Colonic mucosa (tissue), 4 donors: ENCODE data around the gene NLRP13. TPM values are rescaled to one million over a fixed set of nuclear protein-coding genes. Genes with fewer than 3 reads are reported as not detected.

Experiments used
- DNase-seq: peaks from one replicate; pipeline ENCODE4 v3.0.0-alpha.2; 2020
- H3K27ac ChIP-seq: fragments of 200-600 bp; one replicate; pipeline ENCODE4 v1.8.0; 2021
- H3K27me3 ChIP-seq: fragments of 200-600 bp; one replicate; pipeline ENCODE4 v1.8.0; 2021
- H3K36me3 ChIP-seq: fragments of 200-600 bp; one replicate; pipeline ENCODE4 v1.8.0; 2021
- H3K4me1 ChIP-seq: fragments of 200-600 bp; one replicate; pipeline ENCODE4 v1.8.0; 2021; ENCODE audit warnings: mild to moderate bottlenecking
- H3K4me3 ChIP-seq: fragments of 200-600 bp; one replicate; pipeline ENCODE4 v1.8.0; 2021
- H3K9ac ChIP-seq, 2 donors: one replicate each; pipeline ENCODE4 v1.7.0; 2013; ENCODE audit warnings: control low read depth in 2 of 2, low read depth in 2 of 2, low read length in 2 of 2
- H3K9me3 ChIP-seq: fragments of 200-600 bp; one replicate; pipeline ENCODE4 v1.8.0; 2021
- intact Hi-C: fragments of 100-400 bp; cut with DNase I; formaldehyde crosslinking; loops from one replicate; pipeline ENCODE4 v1.14.1; 2022
- total RNA-seq, 2 donors: library from RNA; stranded (reverse); fragmentation: NEBNext Ultra II Directional in 1 of 2; extraction: Animal tissue kit (Norgen Biotek cat#: 25700) in 1 of 2; gene quantifications; one replicate each; pipeline ENCODE4 v1.2.1, GENCODE V29; 2021
- TF ChIP-seq, protein P1 (sequence below): fragments of 200-600 bp; IDR thresholded peaks from one replicate; pipeline ENCODE4 v1.8.0; 2022; ENCODE audit warnings: antibody characterized with exemption, mild to moderate bottlenecking
- donor health status: healthy.
- donor health status: DM: no; HTN: no; CAD: no.
- donor health status: DM: no; HTN: no; CAD: no.

The NLRP13 gene
- total RNA-seq, 2 donors from 2014 or later, result not detected

DNA sequence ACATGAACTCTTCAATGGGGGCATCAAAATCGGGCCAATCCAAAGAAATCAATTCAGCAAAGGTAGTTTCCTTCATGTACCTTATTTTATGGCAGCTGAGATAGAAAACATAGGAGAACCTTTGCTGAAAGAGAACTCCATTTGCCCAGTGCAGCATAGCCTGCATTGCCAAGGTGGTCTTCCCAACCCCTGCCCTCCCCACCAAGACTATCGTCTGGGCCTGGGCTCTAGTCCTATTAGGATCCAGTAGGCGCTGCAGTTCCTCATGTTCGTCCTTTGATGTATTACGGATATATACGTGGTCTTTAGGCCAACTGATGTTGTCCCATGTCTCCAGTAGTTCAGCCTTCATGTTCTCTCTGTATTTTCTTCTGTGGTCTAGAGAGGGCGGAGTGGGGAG is 19.2 kb downstream of the NLRP13 start:
- intact Hi-C loops, result no loop called here
- no peak overlapping the region for H3K4me3 ChIP-seq
- H3K9ac ChIP-seq, result no peak overlapping the region
- no peak overlapping the region for H3K27ac ChIP-seq
- no peaks in the 10 kb centered on the region for H3K27me3 ChIP-seq
- H3K36me3 ChIP-seq, result no peaks in the 10 kb centered on the region
- H3K4me1 ChIP-seq, result no peaks in the 10 kb centered on the region
- DNase-seq, result no peak
- TF ChIP-seq, protein P1, sequence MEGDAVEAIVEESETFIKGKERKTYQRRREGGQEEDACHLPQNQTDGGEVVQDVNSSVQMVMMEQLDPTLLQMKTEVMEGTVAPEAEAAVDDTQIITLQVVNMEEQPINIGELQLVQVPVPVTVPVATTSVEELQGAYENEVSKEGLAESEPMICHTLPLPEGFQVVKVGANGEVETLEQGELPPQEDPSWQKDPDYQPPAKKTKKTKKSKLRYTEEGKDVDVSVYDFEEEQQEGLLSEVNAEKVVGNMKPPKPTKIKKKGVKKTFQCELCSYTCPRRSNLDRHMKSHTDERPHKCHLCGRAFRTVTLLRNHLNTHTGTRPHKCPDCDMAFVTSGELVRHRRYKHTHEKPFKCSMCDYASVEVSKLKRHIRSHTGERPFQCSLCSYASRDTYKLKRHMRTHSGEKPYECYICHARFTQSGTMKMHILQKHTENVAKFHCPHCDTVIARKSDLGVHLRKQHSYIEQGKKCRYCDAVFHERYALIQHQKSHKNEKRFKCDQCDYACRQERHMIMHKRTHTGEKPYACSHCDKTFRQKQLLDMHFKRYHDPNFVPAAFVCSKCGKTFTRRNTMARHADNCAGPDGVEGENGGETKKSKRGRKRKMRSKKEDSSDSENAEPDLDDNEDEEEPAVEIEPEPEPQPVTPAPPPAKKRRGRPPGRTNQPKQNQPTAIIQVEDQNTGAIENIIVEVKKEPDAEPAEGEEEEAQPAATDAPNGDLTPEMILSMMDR, result no peak
- H3K9me3 ChIP-seq, result no peaks in the 10 kb centered on the region

DNA sequence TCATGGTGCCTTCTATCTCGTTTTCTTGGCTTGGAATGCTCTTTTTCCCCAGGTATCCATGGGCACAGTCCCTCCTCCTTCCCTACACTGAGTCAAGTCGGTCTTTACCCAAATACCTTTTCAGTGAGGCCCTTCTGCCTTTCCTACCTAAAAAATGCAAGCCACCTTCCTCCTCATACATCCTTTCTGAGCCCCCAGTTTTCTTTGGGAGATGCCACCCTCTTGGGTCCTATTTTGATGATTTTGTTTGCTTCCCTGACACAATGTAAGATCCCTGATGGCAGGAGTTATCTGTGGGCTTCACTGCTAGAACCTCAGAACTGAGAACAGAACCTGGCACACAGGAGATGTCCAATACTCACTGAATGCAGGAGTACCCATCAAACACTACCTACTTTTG is 22.3 kb downstream of the NLRP13 start:
- no peak for DNase-seq
- Histone ChIP-seq H3K9me3 (no peaks in the 10 kb centered on the region), H3K27ac (no peak overlapping the region), H3K36me3 (no peaks in the 10 kb centered on the region), H3K27me3 (no peaks in the 10 kb centered on the region), H3K4me3 (no peak overlapping the region), H3K4me1 (no peaks in the 10 kb centered on the region), H3K9ac (no peak overlapping the region)
- TF ChIP-seq, protein P1, result no peak
- intact Hi-C loops, result no loop called here

DNA sequence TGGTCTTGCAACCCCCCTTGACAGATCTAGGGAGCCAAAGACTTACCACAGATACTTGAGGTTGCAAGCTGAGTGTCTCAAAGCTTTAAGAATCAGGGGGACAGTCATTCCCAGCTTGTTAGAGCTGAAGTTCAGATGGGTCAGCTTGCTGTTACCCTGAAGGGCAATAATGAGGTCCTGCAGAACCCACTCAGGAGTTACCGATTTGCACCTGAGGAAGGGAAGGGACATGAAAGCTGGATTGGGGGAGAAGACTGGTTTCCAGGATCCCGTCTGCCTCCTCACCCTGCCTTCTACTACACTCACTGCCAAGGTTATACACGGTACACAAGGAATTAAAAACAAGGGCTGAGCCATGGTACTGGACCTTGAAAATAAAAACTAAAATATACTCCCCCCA is 24.4 kb downstream of the NLRP13 start:
- intact Hi-C loops, result no loop called here
- no peaks in the 10 kb centered on the region for H3K36me3 ChIP-seq

GRCh38 chr19:55907286-55907685 is 24.9 kb downstream of the NLRP13 start:
- intact Hi-C loops, result no loop called here
- H3K36me3 ChIP-seq, result no peaks in the 10 kb centered on the region

More for the DNA sequence above, 24.4 kb downstream of the NLRP13 start:
- H3K4me3 ChIP-seq, result no peak overlapping the region
- TF ChIP-seq, protein P1, result no peak
- DNase-seq, result no peak
- no peak overlapping the region for H3K27ac ChIP-seq
- H3K9ac ChIP-seq, result no peak overlapping the region
- no peaks in the 10 kb centered on the region for H3K27me3 ChIP-seq
- no peaks in the 10 kb centered on the region for H3K9me3 ChIP-seq
- H3K4me1 ChIP-seq, result no peaks in the 10 kb centered on the region

DNA sequence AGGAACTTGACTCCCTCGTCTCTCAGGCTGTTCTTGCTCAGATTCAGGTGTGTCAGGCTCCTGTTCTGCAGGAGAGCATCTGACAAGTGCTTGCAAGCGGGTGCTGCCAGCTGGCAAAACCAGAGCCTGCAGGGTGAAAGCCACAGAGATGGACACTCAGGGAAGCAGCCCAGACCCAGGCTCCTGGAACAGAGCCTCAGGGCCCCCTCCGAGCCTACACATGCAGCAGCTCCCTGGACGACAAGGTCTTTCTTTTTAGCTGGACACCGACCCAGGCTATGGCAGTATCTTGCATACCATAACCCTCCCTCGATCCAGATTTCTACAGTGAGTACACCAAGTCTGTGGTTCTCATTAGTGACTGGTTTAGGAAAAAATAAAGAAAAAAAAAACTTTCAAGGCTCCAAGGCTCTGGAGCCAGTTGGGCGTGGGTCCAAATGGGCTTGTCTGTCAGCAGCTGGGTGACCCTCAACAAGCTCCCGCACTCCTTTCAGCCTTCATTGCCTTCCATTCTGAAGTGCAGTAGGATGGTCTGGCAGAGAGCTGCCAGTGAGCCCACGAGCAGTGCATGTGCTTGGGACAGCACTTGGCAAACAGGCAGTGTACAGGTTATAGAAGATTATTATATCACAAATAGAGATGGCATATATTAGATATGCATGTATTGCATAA is 29.9 kb downstream of the NLRP13 start:
- intact Hi-C loops, result no loop called here
- TF ChIP-seq, protein P1, result no peak
- H3K36me3 ChIP-seq, result no peaks in the 10 kb centered on the region
- no peaks in the 10 kb centered on the region for H3K9me3 ChIP-seq
- DNase-seq, result no peak
- no peak overlapping the region for H3K9ac ChIP-seq
- H3K4me3 ChIP-seq, result no peak overlapping the region
- H3K4me1 ChIP-seq, result no peaks in the 10 kb centered on the region
- no peaks in the 10 kb centered on the region for H3K27me3 ChIP-seq
- H3K27ac ChIP-seq, result no peak overlapping the region

More at GRCh38 chr19:55907286-55907685, 24.9 kb downstream of the NLRP13 start:
- Histone ChIP-seq H3K4me1 (no peaks in the 10 kb centered on the region), H3K9ac (no peak overlapping the region), H3K9me3 (no peaks in the 10 kb centered on the region), H3K27me3 (no peaks in the 10 kb centered on the region), H3K4me3 (no peak overlapping the region), H3K27ac (no peak overlapping the region)
- TF ChIP-seq, protein P1, result no peak
- no peak for DNase-seq
